Cardiac ventricle fibroblast (primary cell): ENCODE measurements around the gene CENPK. TPM values are rescaled to one million over a fixed set of nuclear protein-coding genes. Genes with fewer than 3 reads are reported as not detected.

ENCODE experiments used
- total RNA-seq: library from RNA; depleted of rRNA; stranded (reverse); fragments of >200 nt; gene quantifications from 2 replicates; pipeline ENCODE4 v1.2.3, GENCODE V29; 2015

Gene CENPK
- 1.6 and 6.3 TPM in 2 replicates for total RNA-seq

GRCh38 chr5:65562731-65563701 is at the start of gene CENPK, which contains the start of gene PPWD1:
Gene CENPK, minus strand, starts transcription at chr5:65563168. Its CDS starts 8,261 bp downstream, at chr5:65554907.
Gene PPWD1, plus strand, starts transcription at chr5:65563296. Its CDS starts 15 bp downstream, at chr5:65563311.

GRCh38 chr5:65481635-65482295 is 81.2 kb downstream of the CENPK start, which contains the start of gene ADAMTS6:
Gene ADAMTS6, minus strand, starts transcription at chr5:65481920. Its CDS starts 8,247 bp downstream, at chr5:65473673.

Other genes with a start within 250 kb of the CENPK start
- gene ADAMTS6, start 81.2 kb downstream of the CENPK start, total RNA-seq, result 1.7 and 2.9 TPM in 2 replicates
- gene PPWD1, start 128 bp upstream of the CENPK start, total RNA-seq, result 17.9 and 23.2 TPM in 2 replicates
- gene TRIM23, start 61.2 kb upstream of the CENPK start, total RNA-seq, result 8.1 and 10.9 TPM in 2 replicates
- 0.81 and 3.7 TPM in 2 replicates for gene SHLD3, start 61.9 kb upstream of the CENPK start, total RNA-seq
- gene TRAPPC13, start 61.9 kb upstream of the CENPK start, total RNA-seq, result 7.3 and 7.6 TPM in 2 replicates
- gene SGTB, start 158.9 kb upstream of the CENPK start, total RNA-seq, result 11.0 and 11.2 TPM in 2 replicates
- 10.1 and 21.2 TPM in 2 replicates for gene NLN, start 159.0 kb upstream of the CENPK start, total RNA-seq